GM13977 (cell line): ENCODE data around the gene OLA1.

ENCODE experiments used
- DNase-seq: peaks from one replicate; pipeline ENCODE4 v3.0.0; 2012; ENCODE audit warnings: low spot score
- CTCF ChIP-seq: IDR thresholded peaks from 2 replicates; pipeline ENCODE4 v1.5.1; 2012; ENCODE audit warnings: mild to moderate bottlenecking, control low read depth; ENCODE audit not compliant: insufficient read depth; ENCODE audit errors: extremely low read depth, missing control alignments
- in situ Hi-C: fragments of 300-500 bp; cut with MboI; formaldehyde crosslinking; loops from one replicate; pipeline ENCODE4 v1.12.0; 2022; ENCODE audit warnings: low sequenced_read_pairs, low pct_unique_long_range_greater_than_20kb, mixed read lengths, inconsistent platforms; ENCODE audit not compliant: unreplicated experiment

Gene OLA1

GRCh38 chr2:174145827-174146226 is 102.5 kb downstream of the OLA1 start:
- in situ Hi-C loops, result no loop called here
- no peak for DNase-seq

GRCh38 chr2:174142290-174142689 is 106.0 kb downstream of the OLA1 start:
- in situ Hi-C loops, result no loop called here
- TF ChIP-seq CTCF, result no peak
- no peak for DNase-seq

More at GRCh38 chr2:174145827-174146226, 102.5 kb downstream of the OLA1 start:
- peak; percentile 27 for TF ChIP-seq CTCF

- in situ Hi-C loops, result no loop called here
Measured at GRCh38 chr2:174138161-174138560, 110.2 kb downstream of the OLA1 start.

GRCh38 chr2:174135981-174136380 is 112.4 kb downstream of the OLA1 start:
- no peak for TF ChIP-seq CTCF
- in situ Hi-C loops, result no loop called here
- DNase-seq, result no peak

More at GRCh38 chr2:174138161-174138560, 110.2 kb downstream of the OLA1 start:
- no peak for TF ChIP-seq CTCF
- no peak for DNase-seq

- in situ Hi-C loops, result no loop called here
- TF ChIP-seq CTCF, result no peak
- DNase-seq, result no peak
Measured at GRCh38 chr2:174125090-174125489, 123.2 kb downstream of the OLA1 start.

GRCh38 chr2:174124181-174124580 is 124.2 kb downstream of the OLA1 start:
- TF ChIP-seq CTCF, result no peak
- in situ Hi-C loops, result no loop called here
- DNase-seq, result no peak

- no peak for TF ChIP-seq CTCF
- no peak for DNase-seq
- in situ Hi-C loops, result no loop called here
Measured at GRCh38 chr2:174122185-174122584, 126.1 kb downstream of the OLA1 start.
